ENCODE measurements around the gene ETV6.
"Not testable (repeated sequence)": the region's sequence is repeated elsewhere in the genome, so short reads cannot be mapped to it uniquely, and the experiment has no call there.

- not testable (repeated sequence) for TF ChIP-seq CTCF, POLR2A (IDR thresholded peaks at IDR 0.05)
These were observed 259.9 kb downstream of the ETV6 start for GRCh38 chr12:11909406-11909805.
